GM19351 (cell line): ENCODE measurements around the gene ZKSCAN1.

Source experiments
- ATAC-seq: cut with Tn5 transposase; IDR thresholded peaks from one replicate; pipeline ENCODE4 v1.9.1; 2021; ENCODE audit warnings: mild to moderate bottlenecking, moderate library complexity; ENCODE audit not compliant: unreplicated experiment

The ZKSCAN1 gene

DNA sequence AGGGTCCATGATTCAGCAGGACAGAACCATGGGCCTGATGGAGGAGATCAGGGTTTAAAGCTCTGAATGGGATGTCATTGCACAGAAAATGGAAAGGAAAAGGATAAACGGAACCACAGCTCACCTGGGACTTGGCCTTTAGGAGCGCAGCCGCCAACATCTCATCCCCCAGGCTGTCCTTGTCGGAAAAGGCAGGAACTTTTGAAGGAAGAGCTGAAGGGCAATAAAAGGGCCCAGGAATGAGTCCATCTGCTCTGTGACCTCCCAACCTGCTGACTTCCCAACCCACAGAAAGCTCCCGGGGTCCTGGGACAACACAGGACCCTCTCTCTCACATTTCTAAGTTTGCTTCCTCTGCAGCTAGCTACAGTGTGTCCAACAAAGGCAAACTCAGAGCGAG, 60.0 kb downstream of the ZKSCAN1 start:
- no peak for ATAC-seq

DNA sequence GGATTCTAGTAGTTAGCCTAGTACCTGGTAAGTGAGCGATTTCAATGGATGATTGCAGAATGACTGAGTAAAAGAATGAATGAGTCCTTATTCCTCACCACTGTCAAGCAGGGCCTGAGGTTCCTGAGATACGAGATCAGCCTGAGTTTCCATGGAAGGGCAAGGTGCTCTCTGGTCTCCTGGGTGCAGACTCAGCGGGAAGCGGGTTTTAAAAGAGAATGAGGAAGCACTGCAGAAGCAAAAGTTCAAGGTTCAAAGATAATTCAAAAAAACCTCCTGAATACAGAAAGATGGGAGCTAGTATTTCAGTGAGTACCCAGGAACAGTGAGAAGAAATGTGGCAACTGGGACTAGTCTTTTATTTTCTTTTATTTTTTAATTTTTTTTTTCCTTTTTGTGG, 61.8 kb downstream of the ZKSCAN1 start:
- no peak for ATAC-seq

GRCh38 chr7:100079024-100079560, 63.7 kb downstream of the ZKSCAN1 start:
- no peak for ATAC-seq

GRCh38 chr7:100080907-100081534, 65.6 kb downstream of the ZKSCAN1 start:
- no peak for ATAC-seq

DNA sequence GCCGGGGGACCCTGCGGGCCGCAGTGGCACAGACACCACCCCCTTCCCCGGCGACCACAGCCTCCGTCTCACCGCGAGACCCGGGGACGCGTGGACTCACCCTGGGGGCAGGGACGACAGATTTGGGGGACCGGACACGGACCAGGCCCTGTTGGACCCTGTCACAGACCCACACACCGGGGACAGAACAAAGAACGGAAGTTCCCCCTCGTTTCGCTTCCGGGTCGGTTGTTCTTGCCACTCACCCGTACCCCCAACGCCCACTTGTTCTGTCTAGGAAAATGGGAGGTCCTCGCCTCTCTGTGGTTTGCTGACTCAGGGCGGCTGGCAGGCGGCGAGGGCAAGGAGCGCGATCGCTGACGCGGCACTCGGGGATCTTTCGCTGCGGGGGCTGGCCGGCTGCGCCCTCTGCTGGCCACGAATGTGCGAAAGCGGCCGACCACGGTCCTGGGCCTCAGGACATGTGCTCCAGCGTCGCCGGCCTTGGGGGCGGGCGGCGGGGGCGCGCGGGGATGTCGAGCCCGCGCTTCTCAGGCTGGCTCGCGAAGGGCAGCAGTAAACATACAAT, 66.2 kb downstream of the ZKSCAN1 start, which contains the start of gene ZNF3:
ZNF3 (minus strand) TSS at position 189 of the 568 bp plus-strand sequence. CDS start 4,366 bp downstream, outside the sequence.
- ATAC-seq, result peak; percentile 82

DNA sequence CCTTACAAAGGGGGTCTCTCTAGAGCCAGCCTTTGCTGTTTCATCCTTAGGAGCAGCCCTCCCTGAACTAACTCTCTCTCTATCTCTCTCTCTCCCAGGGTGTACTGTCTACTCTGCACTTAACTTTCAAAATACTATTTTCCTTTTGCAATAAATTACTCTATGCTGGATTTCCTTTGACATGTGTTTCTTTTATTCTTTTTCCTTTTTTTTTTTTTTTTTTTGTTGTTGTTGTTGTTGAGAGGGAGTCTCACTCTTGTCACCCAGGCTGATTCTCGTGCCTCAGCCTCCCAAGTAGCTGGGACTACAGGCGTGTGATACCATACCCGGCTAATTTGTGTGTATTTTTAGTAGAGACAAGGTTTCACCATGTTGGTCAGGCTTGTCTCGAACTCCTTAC, 67.6 kb downstream of the ZKSCAN1 start:
- ATAC-seq, result no peak

DNA sequence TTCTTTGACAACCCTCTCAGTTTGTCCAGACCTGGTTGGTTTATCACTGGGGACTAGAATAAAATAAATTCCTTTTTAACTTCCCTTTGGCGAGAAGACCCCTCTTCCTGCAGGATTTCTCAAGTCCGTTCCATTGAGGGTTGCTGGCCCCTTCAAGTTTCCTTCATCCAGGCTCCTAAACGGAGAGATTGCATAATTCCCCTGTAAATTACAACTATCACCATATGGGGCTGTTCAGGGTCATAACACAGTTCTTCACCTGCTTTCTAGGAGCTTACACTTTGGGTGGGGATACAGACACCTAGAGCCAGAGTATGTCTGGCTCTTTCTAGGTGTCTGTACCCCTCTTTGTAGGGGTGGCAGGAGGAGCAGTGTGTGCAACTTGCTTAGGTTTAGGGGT, 70.1 kb downstream of the ZKSCAN1 start:
- ATAC-seq, result no peak

- ATAC-seq, result no peak
These were observed 71.8 kb downstream of the ZKSCAN1 start for GRCh38 chr7:100087055-100087750.

- no peak for ATAC-seq
These were observed 72.8 kb downstream of the ZKSCAN1 start for GRCh38 chr7:100088095-100088620.

- peak; percentile 61 for ATAC-seq
These were observed 73.4 kb downstream of the ZKSCAN1 start, which contains the start of gene COPS6 for GRCh38 chr7:100088621-100089457. Gene COPS6, plus strand, starts transcription at chr7:100088969. Its CDS starts 22 bp downstream, at chr7:100088991.

DNA sequence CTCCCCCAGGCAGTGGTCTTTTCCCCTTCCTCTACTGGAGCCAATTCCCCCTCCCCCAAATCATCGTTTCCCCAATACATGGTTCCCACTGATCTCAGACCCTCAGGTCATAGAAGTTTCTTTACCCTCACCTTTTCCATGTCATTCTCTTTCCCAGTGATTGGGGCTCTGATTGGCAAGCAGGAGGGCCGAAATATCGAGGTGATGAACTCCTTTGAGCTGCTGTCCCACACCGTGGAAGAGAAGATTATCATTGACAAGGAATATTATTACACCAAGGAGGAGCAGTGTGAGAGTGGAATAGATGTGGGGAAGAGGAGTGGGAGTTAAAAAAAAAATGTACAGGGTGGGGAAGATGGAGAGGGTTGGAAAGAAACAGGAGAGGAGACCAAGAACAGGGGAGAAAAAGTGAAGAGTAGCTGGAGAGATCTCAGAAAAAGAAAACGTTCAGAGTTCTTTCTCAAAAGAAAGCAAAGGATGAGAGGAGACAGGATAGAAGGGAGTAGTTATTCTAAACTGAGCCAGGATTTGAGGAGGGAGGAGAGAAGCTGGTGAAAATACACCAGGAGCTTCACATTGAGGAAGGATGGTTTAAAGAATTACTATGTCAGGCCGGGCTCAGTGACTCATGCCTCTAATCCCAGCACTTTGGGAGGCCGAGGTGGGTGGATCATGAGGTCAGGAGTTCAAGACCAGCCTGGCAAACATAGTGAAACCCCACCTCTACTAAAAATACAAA, 74.2 kb downstream of the ZKSCAN1 start:
- no peak for ATAC-seq

GRCh38 chr7:100090527-100091410, 75.4 kb downstream of the ZKSCAN1 start:
- ATAC-seq, result no peak
